Prostate gland (tissue), 2 donors: Measurements from ENCODE around the gene CARD8. TPM values are rescaled to one million over a fixed set of nuclear protein-coding genes. Genes with fewer than 3 reads are reported as not detected.
"Not testable (repeated sequence)": the region's sequence is repeated elsewhere in the genome, so short reads cannot be mapped to it uniquely, and the experiment has no call there.

Experiments used
- DNase-seq: peaks from one replicate; pipeline ENCODE4 v3.0.0-alpha.2; 2019; ENCODE audit warnings: low spot score
- H3K27ac ChIP-seq, 2 donors: fragments of 200-600 bp; sonication (generic); 2 replicates each; pipeline ENCODE4 v1.5.1; 2017 to 2019
- H3K27me3 ChIP-seq: fragments of 200-600 bp; sonication (generic); replicated peaks from 2 replicates; pipeline ENCODE4 v1.5.1; 2019; ENCODE audit not compliant: insufficient read depth
- H3K36me3 ChIP-seq, 2 donors: fragments of 200-600 bp; sonication (generic); 1 replicate in 1 of 2; 2 replicates in 1 of 2; pipeline versions ENCODE4 v1.5.1 to v1.8.1; 2017 to 2019
- H3K4me1 ChIP-seq: fragments of 200-600 bp; sonication (generic); replicated peaks from 2 replicates; pipeline ENCODE4 v1.5.1; 2019
- H3K4me3 ChIP-seq, 2 donors: fragments of 200-600 bp; sonication (generic); 2 replicates each; pipeline ENCODE4 v1.5.1; 2017 to 2019
- H3K9me3 ChIP-seq: fragments of 200-600 bp; sonication (generic); 2 replicates; pipeline ENCODE4 v1.5.1; 2017
- CTCF ChIP-seq, 4 experiments: fragments of 200-600 bp in 2 of 4; fragments of 450-650 bp in 2 of 4; sonication (generic) in 2 of 4; IDR thresholded peaks; 1 replicate in 3 of 4; 2 replicates in 1 of 4; pipeline ENCODE4 v1.5.1; 2016 to 2019; ENCODE audit warnings: antibody characterized with exemption in 4 of 4, mild to moderate bottlenecking in 2 of 4, moderate library complexity in 2 of 4
- POLR2A ChIP-seq: fragments of 450-650 bp; IDR thresholded peaks from one replicate; pipeline ENCODE4 v1.6.1; 2016; ENCODE audit warnings: antibody characterized with exemption, mild to moderate bottlenecking
- POLR2AphosphoS5 ChIP-seq: sonication (generic); formaldehyde crosslinking; IDR thresholded peaks from one replicate; pipeline ENCODE4 v1.6.1; 2017; ENCODE audit warnings: antibody characterized with exemption
- WGBS: methylation state at CpG from one replicate; pipeline ENCODE4 v1.1.5; 2018; 5-methylcytosine and 5-hydroxymethylcytosine counted together
- intact Hi-C: fragments of 100-400 bp; cut with DNase I; formaldehyde crosslinking; loops from one replicate; pipeline ENCODE4 v1.14.2; 2022
- total RNA-seq, 2 donors: library from RNA; depleted of rRNA; stranded (reverse); fragments of >200 nt; gene quantifications; one replicate each; pipeline ENCODE4 v1.1.0, GENCODE V29; 2016

Gene CARD8
- total RNA-seq, 2 donors from 2014 or later = 12.6 to 49.0 TPM

DNA sequence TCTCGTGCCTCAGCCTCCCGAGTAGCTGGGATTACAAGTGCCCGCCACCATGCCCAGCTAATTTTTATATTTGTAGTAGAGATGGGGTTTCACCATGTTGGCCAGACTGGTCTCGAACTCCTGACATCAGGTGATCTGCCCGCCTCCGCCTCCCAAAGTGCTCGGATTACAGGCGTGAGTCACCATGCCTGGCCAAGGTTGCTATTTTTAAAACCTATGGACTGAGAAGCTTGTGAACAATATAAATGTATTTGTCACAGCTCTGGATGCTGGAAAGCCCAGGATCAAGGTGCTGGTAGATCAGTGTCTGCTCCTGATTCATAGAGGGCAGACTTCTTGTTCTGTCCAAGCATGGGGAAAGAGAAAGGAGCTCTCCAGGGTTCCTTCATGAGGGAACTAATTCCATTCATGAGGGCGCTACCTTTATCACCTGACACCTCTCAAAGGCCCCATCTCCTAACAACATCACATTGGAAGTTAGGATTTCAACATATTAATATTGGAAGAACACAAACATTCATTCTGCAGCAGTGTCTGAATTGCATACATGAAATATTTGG, 16.1 kb downstream of the CARD8 start:
- Histone ChIP-seq H3K9me3 (no peaks in the 10 kb centered on the region), H3K4me1 (no peaks in the 10 kb centered on the region), H3K4me3 (no peak overlapping the region), H3K27me3 (no peaks in the 10 kb centered on the region), H3K36me3 (no peaks in the 10 kb centered on the region), H3K27ac (no peak overlapping the region)
- TF ChIP-seq CTCF (IDR thresholded peaks at IDR 0.05) (no peak), POLR2A (no peak), POLR2AphosphoS5 (no peak)
- 94% methylated on average over 9 of the region's 9 CpGs for WGBS
- no peak for DNase-seq
- intact Hi-C loops = no loop called here

- no peaks in the 10 kb centered on the region for H3K36me3 ChIP-seq
- 92% methylated on average over 6 of the region's 6 CpGs for WGBS
- intact Hi-C loops = no loop called here
- no peak overlapping the region for H3K27ac ChIP-seq
- TF ChIP-seq POLR2A (no peak), CTCF (IDR thresholded peaks at IDR 0.05) (no peak), POLR2AphosphoS5 (no peak)
- H3K27me3 ChIP-seq = no peaks in the 10 kb centered on the region
- H3K4me3 ChIP-seq = no peak overlapping the region
- DNase-seq = no peak
- no peaks in the 10 kb centered on the region for H3K4me1 ChIP-seq
- H3K9me3 ChIP-seq = no peaks in the 10 kb centered on the region
Measured at GRCh38 chr19:48239120-48239519, 16.6 kb downstream of the CARD8 start.

DNA sequence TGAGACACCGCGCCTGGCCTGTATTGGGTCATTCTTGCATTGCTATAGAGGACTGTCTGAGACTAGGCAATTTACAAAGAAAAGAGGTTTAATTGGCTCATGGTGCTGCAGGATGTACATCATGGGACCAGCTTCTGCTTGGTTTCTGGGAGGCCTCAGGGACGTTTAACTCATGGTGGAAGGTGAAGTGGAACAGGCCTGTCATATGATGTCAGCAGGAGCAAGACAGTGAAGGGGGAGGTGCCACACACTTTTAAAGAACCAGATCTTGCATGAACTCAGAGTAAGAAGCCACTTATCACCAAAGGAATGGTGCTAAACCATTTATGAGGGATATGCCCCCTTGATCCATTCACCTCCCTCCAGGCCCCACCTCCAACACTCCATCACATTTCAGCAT, 18.7 kb downstream of the CARD8 start:
- H3K36me3 ChIP-seq = no peaks in the 10 kb centered on the region
- H3K4me3 ChIP-seq = no peak overlapping the region
- no peaks in the 10 kb centered on the region for H3K4me1 ChIP-seq
- H3K9me3 ChIP-seq = no peaks in the 10 kb centered on the region
- intact Hi-C loops = no loop called here
- no peak overlapping the region for H3K27ac ChIP-seq
- H3K27me3 ChIP-seq = no peaks in the 10 kb centered on the region
- TF ChIP-seq CTCF (IDR thresholded peaks at IDR 0.05) (no peak), POLR2AphosphoS5 (no peak), POLR2A (no peak)
- 60% methylated on average over 3 of the region's 3 CpGs for WGBS
- DNase-seq = no peak

- H3K27ac ChIP-seq = no peak overlapping the region
- no peak for DNase-seq
- intact Hi-C loops = no loop called here
- TF ChIP-seq POLR2AphosphoS5 = no peak
- TF ChIP-seq CTCF (IDR thresholded peaks at IDR 0.05) = no peak
- no peak for TF ChIP-seq POLR2A
- H3K27me3 ChIP-seq = no peaks in the 10 kb centered on the region
- 88% methylated on average over 19 of the region's 19 CpGs for WGBS
- peaks cover 0 to 6% of the 10 kb centered on the region in 2 donors for H3K36me3 ChIP-seq
- H3K4me3 ChIP-seq = no peak overlapping the region
- H3K9me3 ChIP-seq = no peaks in the 10 kb centered on the region
- H3K4me1 ChIP-seq = no peaks in the 10 kb centered on the region
Measured at GRCh38 chr19:48230555-48231129, 25.1 kb downstream of the CARD8 start.

DNA sequence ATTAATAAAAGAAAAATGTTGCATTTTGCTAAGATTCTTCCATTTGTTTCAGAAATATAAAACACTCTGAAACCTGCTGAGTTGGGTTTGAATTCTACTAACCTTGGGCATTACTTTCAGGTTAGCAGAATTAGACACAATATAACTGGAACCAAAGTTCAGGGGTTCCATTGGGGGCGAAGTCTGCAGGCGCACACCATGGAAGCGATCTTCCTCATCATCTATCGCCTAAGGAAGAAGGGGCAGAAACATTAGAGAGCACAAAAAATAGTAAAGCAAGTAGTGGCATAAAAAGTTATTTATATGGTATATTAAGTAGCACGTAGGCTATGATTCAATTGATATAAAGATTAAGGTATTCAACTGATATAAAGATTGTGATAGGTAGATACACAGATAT, 34.1 kb downstream of the CARD8 start:
- H3K36me3 ChIP-seq = no peaks in the 10 kb centered on the region

DNA sequence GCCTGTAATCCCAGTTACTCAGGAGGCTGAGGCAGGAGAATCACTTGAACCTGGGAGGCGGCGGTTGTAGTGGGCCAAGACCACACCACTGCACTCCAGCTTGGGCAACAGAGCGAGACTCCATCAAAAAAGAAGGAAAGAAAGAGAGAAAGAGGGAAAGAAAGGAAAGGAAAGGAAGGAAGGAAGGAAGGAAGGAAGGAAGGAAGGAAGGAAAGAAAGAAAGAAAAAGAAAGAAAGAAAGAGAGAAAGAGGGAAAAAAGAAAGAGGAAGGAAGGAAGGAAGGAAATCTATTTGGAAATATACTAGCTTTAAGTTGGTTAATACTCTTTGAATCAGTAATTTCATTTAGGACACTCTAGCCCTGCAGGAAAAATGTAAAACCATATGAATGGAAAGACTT, 34.9 kb downstream of the CARD8 start:
- H3K27me3 ChIP-seq, DNase-seq, intact Hi-C loops, H3K36me3 ChIP-seq, H3K27ac ChIP-seq, H3K9me3 ChIP-seq, H3K4me1 ChIP-seq, H3K4me3 ChIP-seq: not testable (repeated sequence)
- 96% methylated on average over 3 of the region's 3 CpGs for WGBS

More for the DNA sequence above, 34.1 kb downstream of the CARD8 start:
- DNase-seq = no peak
- TF ChIP-seq CTCF (IDR thresholded peaks at IDR 0.05) = no peak
- TF ChIP-seq POLR2AphosphoS5 = no peak
- TF ChIP-seq POLR2A = no peak
- WGBS = 94% methylated on average over 5 of the region's 5 CpGs
- Histone ChIP-seq H3K4me1 (no peaks in the 10 kb centered on the region), H3K27me3 (no peaks in the 10 kb centered on the region), H3K9me3 (no peaks in the 10 kb centered on the region), H3K4me3 (no peak overlapping the region), H3K27ac (no peak overlapping the region)
- intact Hi-C loops = no loop called here
